Measurements from ENCODE around the gene CDK7. TPM values are rescaled to one million over a fixed set of nuclear protein-coding genes. Genes with fewer than 3 reads are reported as not detected.

The CDK7 gene
- total RNA-seq, 1 experiment from 2014 or later = 47.1 TPM

DNA sequence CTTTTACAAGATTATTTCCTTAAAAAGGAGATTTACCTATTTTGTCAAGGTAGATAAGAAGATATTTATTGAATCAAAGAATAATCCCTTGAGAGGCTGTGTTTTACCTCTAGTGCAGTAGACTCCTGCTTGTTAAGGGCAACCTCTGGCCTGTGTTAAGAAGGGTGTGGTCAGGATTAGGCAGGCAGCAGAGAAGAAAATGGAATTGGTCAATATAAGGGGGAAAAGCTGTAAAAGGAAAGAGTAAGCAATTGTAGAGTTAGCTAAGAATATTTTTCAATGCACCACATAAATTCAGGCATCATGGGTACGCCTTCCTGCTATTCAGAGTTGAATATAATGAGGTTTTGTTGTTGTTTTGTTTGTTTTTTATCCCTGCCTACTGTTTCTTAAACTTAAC, 91.7 kb downstream of the CDK7 start:
- Histone ChIP-seq H3K79me2 (ENCODE audit: low read length) (peaks cover 15% of the 10 kb centered on the region), H3K9ac (ENCODE audit: low read length) (no peak overlapping the region), H3K4me2 (ENCODE audit: low read depth, low read length, poor library complexity, severe bottlenecking) (no peak overlapping the region), H3K27me3 (ENCODE audit: low read length) (no peaks in the 10 kb centered on the region), H3K4me3 (ENCODE audit: low read length) (no peak overlapping the region), H2AFZ (ENCODE audit: low read length) (no peak overlapping the region), H3K9me2 (replicated peaks; ENCODE audit: insufficient read depth, low read length) (no peaks in the 10 kb centered on the region), H3K4me1 (ENCODE audit: low read length) (peaks cover under 1% of the 10 kb centered on the region; the same call in 1 of the 2 replicates), H3K27ac (ENCODE audit: low read length) (no peak overlapping the region), H3K36me3 (ENCODE audit: insufficient read depth, low read length) (no peaks in the 10 kb centered on the region), H3K9me3 (ENCODE audit: low read length) (no peaks in the 10 kb centered on the region), H4K20me1 (ENCODE audit: insufficient read depth, low read depth, low read length) (no peaks in the 10 kb centered on the region)
- no peak for DNase-seq

Other genes with a start within 250 kb of the CDK7 start
- gene SLC30A5, start 140.9 kb upstream of the CDK7 start, total RNA-seq (2014; rRNA removed; shearing (Covaris generic); ENCODE audit: low replicate concordance) = 25.7 and 66.1 TPM in 2 replicates
- 58.5 and 96.4 TPM in 2 replicates for gene CCNB1, start 67.7 kb upstream of the CDK7 start, total RNA-seq (2014; rRNA removed; shearing (Covaris generic); ENCODE audit: low replicate concordance)
- 34.1 and 37.0 TPM in 2 replicates for gene CENPH, start 45.3 kb upstream of the CDK7 start, total RNA-seq (2014; rRNA removed; shearing (Covaris generic); ENCODE audit: low replicate concordance)
- 7.8 and 8.9 TPM in 2 replicates for gene CCDC125, start 97.9 kb downstream of the CDK7 start, total RNA-seq (2014; rRNA removed; shearing (Covaris generic); ENCODE audit: low replicate concordance)
- gene AK6, start 134.6 kb downstream of the CDK7 start, total RNA-seq (2014; rRNA removed; shearing (Covaris generic); ENCODE audit: low replicate concordance) = 48.5 and 56.0 TPM in 2 replicates
- 74.5 and 109 TPM in 2 replicates for gene TAF9, start 134.6 kb downstream of the CDK7 start, total RNA-seq (2014; rRNA removed; shearing (Covaris generic); ENCODE audit: low replicate concordance)
- 46.5 and 61.7 TPM in 2 replicates for gene RAD17, start 134.9 kb downstream of the CDK7 start, total RNA-seq (2014; rRNA removed; shearing (Covaris generic); ENCODE audit: low replicate concordance)
- gene MARVELD2, start 180.2 kb downstream of the CDK7 start, total RNA-seq (2014; rRNA removed; shearing (Covaris generic); ENCODE audit: low replicate concordance) = 0.11 and 0.48 TPM in 2 replicates